NCI-H1105 (cell line): Measurements from ENCODE around the gene HJV.
"Not testable (repeated sequence)": the region's sequence is repeated elsewhere in the genome, so short reads cannot be mapped to it uniquely, and the experiment has no call there.

Experiments
- DNase-seq: peaks from one replicate; lab custom pipeline; 2025; lab: John Stamatoyannopoulos, UW

The HJV gene, protein sequence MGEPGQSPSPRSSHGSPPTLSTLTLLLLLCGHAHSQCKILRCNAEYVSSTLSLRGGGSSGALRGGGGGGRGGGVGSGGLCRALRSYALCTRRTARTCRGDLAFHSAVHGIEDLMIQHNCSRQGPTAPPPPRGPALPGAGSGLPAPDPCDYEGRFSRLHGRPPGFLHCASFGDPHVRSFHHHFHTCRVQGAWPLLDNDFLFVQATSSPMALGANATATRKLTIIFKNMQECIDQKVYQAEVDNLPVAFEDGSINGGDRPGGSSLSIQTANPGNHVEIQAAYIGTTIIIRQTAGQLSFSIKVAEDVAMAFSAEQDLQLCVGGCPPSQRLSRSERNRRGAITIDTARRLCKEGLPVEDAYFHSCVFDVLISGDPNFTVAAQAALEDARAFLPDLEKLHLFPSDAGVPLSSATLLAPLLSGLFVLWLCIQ

DNA sequence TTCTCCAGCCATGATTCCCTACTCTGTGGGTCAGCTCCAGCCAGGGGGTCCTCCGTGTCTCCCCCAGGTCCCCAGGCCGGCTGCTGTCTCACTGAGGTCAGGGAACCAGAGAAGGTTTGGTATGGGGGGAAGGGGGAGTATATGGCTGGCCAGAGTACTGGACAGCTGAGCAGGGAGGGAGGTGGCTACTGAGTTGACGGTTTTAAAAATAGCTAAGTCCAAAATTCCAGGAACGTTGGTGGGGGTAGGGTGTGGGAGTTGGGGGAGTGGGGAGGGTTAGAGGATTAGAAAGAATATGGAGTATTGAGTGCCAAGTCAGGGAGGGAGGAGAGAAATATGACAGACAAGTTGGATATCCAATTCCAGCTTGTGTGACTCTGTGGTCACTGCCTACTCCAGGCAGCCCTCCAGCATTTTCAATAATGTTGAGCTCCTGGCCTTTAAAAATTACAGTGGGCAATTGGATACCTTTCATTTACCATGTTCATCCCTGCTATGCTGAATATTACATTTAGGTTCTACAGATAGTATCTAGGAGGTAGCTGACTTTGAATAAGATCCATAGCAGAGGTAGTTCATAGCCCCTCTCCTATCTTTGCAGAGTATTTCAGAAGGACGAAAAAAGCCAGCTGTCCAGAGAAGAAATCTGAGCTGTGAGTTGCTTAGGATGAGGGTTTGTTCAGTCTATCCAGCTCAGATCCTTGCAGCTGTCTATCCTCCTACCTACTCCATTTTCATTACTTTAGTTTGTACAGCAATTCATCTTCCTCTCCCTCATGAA is at the start of gene HJV:
Gene HJV, minus strand, starts transcription at position 114 of the 781 bp plus-strand sequence. CDS start 1,504 bp downstream, outside the sequence.
- DNase-seq: no peak

DNA sequence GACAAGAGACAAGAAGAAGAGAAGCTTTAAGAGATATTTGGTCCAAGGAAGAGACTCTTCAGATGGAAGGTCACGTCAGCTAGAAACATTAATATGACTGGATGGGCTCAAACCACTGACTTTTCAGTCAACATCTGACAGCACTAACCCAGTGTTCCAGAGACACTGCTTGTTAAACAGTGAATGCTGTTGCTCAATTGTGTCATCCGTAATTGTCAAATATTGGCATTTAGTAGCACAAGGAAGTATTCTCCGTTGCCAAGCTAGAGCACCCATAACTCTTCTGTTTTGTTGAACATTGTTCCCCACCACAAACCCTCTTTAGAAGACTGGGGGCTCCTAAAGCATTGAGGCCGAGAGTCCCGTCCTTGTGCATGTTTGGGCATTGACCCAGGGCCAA is 37.6 kb upstream of the HJV start:
- not testable (repeated sequence) for DNase-seq

DNA sequence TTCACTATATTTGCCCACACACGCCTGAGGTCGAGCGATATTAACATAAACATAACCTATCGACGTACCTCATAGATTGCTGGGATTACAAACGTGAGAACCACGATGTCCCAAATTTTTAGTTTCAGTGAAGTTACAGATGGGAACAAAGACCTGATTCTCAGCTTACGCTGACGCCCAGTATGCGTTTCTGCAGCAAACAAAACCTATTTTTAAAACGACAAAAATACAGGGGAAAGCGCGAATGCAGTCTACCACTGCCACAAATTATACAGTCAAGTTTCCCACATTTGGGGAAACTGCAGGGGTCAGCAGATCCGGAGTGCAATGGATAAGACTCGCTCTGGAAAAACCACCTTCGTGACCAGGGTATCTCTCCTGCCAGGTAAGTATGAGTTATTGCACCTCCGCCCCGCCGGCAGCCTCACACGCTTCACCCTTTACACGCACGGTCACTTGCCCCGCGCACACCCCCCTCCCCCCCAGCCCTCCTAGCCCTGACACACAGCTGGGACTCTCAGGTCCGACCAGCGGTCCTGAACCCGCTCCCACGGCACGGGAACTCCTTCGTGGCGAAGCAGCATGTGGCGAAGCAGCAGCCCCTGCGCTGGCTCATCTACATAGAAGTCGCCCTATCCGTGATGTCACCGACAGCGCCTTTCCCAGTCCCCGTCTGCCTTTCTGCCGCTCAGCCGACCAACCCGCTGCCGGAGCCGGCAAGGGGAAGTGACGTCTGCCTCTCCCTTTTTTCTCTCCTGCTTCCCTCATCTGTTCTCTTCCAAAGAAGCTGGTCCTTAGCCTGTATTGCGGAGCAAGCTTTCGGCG is 30.5 kb upstream of the HJV start:
- peak; percentile 85 for DNase-seq

DNA sequence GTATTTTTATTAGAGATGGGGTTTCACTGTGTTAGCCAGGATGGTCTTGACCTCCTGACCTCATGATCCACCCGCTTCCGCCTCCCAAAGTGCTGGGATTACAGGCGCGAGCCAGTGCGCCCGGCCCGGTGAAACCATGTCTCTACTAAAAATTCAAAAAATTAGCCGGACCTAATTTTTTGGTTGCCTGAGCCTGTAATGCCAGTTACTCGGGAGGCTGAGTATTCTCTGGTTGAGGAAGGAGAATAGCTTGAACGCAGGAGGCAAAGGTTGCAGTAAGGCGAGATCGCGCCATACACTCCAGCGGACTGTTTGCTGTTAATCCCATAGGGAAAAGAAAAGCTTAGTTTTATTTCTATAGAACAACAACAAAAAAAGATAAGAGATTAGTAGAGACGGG is 29.9 kb upstream of the HJV start:
- no peak for DNase-seq

DNA sequence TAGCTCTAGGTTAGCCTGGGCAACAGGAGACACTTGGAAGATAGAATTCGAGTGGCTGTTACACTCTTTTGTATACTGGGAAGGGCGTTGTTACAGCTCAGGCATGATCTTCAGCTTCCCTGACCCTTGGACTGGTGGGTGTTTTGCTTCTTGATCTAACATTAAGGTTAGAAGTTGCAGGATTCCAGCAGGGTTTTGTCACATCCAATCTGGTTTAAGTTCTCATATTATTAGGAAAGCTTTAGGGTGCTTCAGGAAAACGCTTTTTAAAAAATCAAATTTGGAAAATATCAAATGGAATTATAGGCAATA is 29.1 kb upstream of the HJV start:
- not testable (repeated sequence) for DNase-seq

DNA sequence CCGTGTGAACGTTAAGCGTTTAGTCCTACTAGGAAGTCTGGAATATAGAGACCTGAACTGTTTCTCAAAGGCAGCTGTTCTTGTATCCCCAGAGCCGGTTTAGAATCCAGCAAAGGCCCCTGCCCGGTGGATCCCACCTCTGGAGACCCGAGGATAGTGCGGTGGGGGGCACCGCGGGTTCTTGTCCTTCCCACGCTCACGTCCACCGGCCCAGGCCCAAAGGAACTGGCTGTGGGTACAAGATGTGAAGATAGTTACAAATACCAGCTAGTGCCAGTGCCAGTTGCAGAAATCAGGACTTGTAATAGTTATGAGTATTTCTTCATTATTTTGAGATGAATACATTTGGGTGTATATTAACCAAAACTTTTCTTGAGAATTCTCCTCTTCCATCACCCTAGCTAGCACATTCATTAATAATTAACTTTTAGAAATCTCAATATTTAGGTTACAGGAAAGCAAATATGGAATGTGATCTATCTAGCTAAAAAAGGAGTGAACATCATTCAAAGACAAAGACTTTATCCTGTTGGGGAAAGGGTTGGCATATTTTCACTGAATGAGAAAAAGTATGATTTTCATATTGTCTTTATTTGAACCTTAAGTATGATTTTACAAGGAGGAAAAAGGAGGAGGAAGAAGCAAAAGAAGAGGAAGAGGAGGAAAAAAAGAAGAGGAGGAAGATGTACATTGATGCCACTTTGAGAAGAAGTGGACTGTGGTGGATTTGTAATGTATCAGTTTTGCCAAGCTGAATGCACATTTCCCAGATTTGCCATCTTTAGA is 28.5 kb upstream of the HJV start:
- DNase-seq: not testable (repeated sequence)

DNA sequence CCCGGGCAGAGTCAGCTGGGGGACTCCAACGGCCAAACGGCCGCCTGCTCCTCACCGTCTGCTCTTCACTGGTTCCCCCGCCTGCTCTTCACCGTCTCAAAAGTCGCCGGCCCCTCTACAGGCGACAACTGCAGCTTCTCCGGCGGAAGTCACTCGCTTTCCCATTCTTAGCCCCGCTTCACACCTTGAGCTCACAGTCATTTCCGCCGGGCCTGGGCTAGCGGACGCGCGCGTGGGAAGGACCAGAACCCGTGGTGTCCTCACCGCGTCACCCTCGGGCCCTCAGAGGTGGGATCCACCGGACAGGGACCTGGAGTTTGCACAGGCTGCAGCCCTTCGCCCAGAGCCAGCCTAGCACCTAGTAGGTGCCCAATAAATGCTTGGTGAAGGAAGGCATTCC is 27.9 kb upstream of the HJV start:
- DNase-seq: no peak

DNA sequence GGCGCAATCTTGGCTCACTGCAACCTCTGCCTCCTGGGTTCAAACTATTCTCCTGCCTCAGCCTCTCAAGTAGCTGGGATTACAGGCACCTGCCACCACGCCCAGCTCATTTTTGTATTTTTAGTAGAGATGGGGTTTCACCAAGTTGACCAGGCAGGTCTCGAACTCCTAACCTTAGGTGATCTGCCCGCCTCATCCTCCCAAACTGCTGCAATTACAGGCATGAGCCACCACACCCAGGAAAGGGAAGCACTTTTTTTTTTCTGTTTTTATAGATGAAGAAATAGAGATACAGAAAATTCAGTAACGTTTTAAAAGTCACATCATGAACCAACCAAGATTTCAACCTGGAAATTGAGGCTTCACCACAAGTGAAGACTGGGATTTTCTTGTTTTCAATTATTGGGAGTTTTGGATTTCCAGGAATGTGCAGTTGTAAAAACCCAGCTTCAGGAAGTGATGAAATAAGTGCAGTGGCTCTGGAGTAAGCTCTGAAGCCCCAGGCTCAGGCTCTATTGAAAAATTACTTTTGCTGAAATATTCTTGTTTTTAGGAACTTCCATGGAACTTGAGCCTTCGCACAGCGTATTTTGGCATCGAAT is 27.1 kb upstream of the HJV start:
- DNase-seq: not testable (repeated sequence)

DNA sequence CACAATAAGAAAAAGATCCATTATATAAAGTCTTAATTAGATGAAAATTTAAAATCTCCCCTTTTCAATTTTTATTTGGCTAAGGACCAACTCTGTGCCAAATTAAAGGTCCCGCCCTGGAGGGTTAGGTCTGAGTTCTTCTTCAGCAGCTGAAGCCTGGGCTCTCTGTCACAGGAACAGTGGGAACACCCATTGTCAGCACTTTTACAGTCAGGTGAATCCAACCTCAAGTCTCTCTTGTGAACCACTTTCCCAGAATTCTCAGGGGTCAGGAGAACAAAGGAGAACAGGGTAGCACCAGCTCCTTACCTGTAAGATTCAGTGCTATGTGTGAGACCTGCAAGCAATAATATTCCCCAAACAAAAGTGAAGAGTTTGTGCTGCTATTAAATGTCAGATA is 25.1 kb upstream of the HJV start:
- DNase-seq: no peak

DNA sequence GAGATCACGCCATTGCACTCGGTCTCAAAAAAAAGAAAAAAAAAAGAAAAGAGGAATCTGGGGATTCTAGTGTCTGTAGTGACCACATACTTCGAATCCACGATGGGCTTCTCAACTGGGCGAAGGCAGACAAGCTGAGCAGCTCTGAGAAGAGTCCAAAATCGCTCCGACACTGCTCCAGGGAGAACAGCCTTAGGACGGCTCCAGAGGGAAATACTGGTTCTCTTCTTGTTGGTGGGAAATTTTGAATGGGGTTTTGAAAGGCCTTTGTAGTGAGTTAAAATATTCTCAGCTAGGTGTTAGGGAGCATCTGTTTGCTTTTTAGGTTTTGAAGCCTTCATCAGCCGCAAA is 18.3 kb upstream of the HJV start:
- DNase-seq: no peak

DNA sequence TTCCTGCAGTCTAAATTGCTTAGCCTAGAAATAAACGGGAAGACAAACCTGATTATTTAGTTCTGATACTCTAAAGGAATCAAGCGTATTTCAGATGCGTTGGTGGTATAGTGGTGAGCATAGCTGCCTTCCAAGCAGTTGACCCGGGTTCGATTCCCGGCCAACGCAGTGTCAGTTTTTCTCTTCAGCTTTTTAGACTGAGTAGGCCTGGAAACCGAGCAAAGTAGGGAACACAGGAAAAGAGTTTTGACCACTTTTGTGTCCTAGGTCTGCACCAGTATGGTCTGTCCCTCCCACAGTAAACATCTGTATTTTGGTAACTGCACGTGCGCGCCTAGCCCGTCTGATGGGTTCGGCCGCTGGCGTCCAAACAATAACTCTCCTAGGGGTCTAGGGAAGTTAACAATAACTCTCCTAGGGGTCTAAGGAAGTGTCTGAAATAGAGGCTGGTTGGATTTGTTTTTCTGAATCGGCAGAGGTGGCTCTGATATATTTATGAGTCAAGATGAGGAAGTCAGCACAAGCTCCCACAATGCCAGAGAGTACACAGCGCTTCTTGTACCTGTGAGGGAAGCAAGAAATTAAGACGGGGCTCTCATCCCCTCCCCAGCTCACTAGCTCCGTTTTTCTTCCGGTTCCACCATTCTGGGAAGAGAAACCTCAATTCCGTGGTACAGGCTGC is 15.6 kb upstream of the HJV start:
- peak; percentile 76 for DNase-seq

DNA sequence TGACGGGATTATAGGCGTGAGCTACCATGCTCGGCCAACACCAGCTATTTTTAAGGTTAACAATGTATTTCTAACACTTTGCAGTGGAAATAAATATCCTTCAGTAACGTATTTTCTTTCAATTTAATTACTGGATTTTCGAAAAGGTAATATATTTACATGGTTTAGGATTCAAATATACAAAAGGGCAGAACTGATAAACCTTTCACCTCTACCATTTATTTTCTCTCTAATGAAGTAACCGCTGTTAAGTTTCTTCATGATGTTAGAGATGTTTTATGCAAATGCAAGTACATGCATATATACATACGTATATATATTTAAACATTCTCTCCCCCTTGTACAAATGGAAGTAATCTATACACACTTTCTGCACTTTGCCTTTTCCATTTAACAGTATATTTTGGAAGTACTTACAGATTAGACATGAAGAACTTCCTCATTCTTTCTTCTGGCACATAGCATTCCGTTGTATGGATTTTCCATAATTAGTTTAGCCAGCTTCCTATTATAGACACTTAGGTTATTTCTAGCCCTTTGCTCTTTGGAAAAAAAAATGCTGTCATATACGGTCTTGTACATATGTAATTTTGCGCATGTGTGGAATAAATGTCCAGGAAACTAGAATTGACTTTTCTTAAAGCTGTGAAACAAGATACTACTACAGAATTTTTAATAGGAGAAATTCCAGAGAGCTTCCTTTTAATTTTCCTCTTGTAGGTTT is 14.9 kb upstream of the HJV start:
- peak; percentile 47 for DNase-seq

DNA sequence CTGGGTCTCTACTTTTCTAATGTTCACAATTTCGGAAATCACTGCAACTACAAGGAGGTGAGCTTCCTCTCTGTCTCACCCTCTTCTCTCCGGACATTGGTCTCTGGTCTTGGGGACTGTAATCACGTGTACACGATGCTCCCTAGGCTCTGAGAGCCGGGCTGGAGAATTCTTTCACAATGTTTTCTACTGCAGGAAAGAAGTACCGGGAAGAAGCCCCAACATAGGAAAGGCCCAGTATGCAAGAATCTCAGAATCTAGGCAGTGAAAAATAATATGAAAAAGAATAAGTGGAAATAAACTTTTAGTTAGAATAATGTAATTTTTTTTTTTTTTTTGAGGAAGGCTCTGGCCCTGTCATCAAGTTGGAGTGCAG is 13.5 kb upstream of the HJV start:
- DNase-seq: no peak

DNA sequence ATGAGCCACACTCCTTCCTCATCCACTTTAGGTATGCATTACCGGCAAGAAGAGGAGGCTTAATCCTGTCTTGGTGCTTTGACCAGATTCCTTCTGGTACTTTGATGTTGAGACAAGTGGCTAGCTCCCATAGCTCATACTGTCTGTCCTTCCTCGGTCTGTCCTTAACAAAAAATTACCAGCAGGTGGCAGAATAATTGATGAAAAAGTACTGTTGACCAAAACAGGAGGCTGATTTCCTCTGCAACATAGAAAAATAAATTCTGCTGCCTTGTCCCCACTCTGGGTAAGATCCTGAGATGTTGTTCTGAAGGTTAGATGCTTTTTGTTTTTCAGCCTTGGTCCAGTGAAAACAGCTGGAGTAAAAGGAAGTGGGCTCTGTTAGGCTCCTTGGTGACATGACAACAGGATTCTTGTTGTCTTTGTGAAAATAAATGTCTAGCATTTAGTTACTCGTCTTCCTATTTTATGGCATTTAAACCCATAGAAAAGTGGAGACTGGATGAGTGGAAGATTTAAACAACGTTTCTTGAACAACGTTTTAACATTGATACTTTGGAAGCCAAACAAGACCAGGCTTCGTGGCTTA is 11.2 kb upstream of the HJV start:
- peak; percentile 39 for DNase-seq

DNA sequence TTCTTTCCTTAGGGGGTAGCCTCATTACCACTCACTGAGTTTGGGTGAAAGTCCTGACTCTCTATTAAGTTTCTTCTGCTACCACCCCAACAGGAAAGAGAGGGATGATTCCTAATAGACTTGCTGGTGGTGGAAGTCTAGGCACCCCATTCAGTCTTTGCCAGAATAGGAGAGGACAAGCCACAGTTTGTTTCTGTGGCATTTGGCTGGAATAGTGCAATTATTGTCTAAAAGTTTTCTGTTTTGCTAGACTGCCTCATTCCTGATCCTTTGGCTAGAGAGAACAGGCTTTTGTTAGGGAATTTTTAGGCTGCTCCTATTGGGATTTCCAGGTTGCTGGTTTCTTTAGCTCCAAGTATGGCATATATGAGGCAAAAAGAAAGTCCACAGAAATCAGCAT is 9.9 kb upstream of the HJV start:
- no peak for DNase-seq

DNA sequence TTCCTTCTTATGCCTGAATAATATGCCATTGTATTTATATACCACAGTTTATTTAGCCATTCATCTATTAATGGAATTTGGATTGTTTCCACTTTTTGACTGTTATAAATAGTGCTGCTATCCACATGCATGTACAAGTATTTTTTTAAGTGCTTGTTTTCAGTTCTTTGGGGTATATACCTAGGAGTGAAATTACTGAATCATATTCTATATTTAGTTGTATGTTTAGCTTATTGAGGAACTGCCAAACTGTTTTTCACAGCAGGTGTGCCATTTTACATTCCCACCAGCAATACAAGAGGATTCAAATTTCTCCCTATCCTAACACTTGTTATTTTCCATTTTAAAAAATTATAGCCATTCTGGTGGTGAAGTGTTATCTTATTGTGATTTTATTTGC is 7.6 kb upstream of the HJV start:
- DNase-seq: no peak

DNA sequence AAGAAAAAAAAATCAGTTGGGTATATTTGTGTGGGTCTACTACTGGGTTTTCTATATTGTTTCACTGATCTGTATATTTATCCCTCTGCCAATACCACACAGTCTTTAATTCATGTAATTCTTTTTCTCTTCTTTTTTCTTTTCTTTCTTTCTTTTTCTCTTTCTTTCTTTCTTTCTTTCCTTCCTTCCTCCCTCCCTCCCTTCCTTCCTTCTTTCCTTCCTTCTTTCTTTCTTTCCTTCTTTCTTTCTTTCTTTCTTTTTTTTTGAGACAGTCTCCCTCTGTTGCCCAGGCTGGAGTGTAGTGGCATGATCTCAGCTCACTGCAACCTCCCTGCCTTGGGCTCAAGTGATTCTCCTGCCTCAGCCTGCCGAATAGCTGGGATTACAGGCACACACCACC is 5.1 kb upstream of the HJV start:
- not testable (repeated sequence) for DNase-seq

DNA sequence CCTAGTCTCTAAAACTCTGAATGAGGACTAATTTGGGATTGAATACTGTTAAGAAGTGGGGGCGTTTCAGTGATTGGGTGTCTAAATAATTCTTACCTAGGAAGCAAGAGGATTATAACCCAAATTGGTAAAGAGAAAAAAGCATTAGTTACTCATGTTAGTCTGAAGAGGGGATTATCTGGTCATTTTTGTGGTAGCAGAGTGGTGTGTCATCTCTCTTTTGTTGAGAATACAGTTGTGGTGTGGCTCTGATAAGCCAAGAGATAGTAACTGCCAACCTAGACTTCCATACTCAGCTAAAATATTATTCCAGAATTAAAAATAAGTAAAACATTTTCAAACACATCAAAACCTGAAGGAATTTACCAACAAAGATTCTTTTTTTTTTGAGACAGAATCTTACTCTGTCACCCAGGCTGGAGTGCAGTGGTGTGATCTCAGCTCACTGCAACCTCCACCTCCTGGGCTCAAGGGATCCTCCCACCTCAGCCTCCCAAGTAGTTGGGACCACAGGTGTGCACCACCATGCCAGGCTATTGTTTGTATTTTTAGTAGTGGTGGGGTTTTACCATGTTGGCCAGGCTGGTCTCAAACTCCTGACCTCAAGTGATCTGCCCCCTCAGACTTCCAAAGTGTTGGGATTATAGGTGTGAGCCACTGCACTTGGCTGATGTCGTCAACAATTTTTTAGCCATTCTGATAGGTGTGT is 4.4 kb upstream of the HJV start:
- not testable (repeated sequence) for DNase-seq
